Measurements from ENCODE around the gene UTS2B.

UTS2B gene

GRCh38 chr3:191329654-191330529 is at the start of gene UTS2B:
Gene UTS2B, minus strand, starts transcription at chr3:191330526. Its CDS starts 48,337 bp downstream, at chr3:191282189.
- no peak for TF ChIP-seq CTCF (IDR thresholded peaks at IDR 0.05)

GRCh38 chr3:191380001-191380400 is 49.7 kb upstream of the UTS2B start:
- no peak for TF ChIP-seq CTCF (IDR thresholded peaks at IDR 0.05)

- no peak for TF ChIP-seq CTCF (IDR thresholded peaks at IDR 0.05)
Measured at GRCh38 chr3:191379446-191379845, 49.1 kb upstream of the UTS2B start.

GRCh38 chr3:191378142-191378812 is 48.0 kb upstream of the UTS2B start:
- no peak for TF ChIP-seq CTCF (IDR thresholded peaks at IDR 0.05)

GRCh38 chr3:191376516-191377141 is 46.3 kb upstream of the UTS2B start:
- TF ChIP-seq CTCF (IDR thresholded peaks at IDR 0.05): no peak

- no peak for TF ChIP-seq CTCF (IDR thresholded peaks at IDR 0.05)
Measured at GRCh38 chr3:191373327-191373726, 43.0 kb upstream of the UTS2B start.

- no peak for TF ChIP-seq CTCF (IDR thresholded peaks at IDR 0.05)
Measured at GRCh38 chr3:191372122-191372521, 41.8 kb upstream of the UTS2B start.
